CD4-positive, CD25-positive, alpha-beta regulatory T cell (primary cell): ENCODE measurements around the gene L2HGDH. TPM values are rescaled to one million over a fixed set of nuclear protein-coding genes. Genes with fewer than 3 reads are reported as not detected.
A peak's percentile ranks its signal among the peaks of the same experiment; 100 is the strongest.

ENCODE experiments used
- ATAC-seq, 2 donors: fragments of 150-1000 bp; cut with Tn5 transposase; one replicate each; pipeline ENCODE4 v1.10.0; 2021; ENCODE audit warnings: low read depth in 2 of 2, moderate number of reproducible peaks in 2 of 2, moderate library complexity in 1 of 2
- DNase-seq, 3 donors: peaks; one replicate each; pipeline versions ENCODE4 v3.0.0 to v3.0.0-alpha.2; 2012 to 2022; ENCODE audit warnings: mixed read lengths in 1 of 3
- H3K27ac ChIP-seq: one replicate; pipeline ENCODE4 v1.7.0; 2013; ENCODE audit warnings: mild to moderate bottlenecking, low read length; ENCODE audit not compliant: insufficient read depth, poor library complexity, severe bottlenecking
- H3K27me3 ChIP-seq: one replicate; pipeline ENCODE4 v1.7.0; 2013; ENCODE audit warnings: low read length; ENCODE audit not compliant: control insufficient read depth, insufficient read depth
- H3K36me3 ChIP-seq: one replicate; pipeline ENCODE4 v1.7.0; 2013; ENCODE audit warnings: mild to moderate bottlenecking, low read length, moderate library complexity; ENCODE audit not compliant: control insufficient read depth, insufficient read depth
- H3K4me1 ChIP-seq: 2 replicates; pipeline ENCODE4 v1.7.0; 2013; ENCODE audit warnings: mild to moderate bottlenecking, low read length; ENCODE audit not compliant: insufficient read depth, control insufficient read depth, poor library complexity, severe bottlenecking
- H3K4me3 ChIP-seq: one replicate; pipeline ENCODE4 v1.7.0; 2013; ENCODE audit warnings: low read depth, mild to moderate bottlenecking, low read length, moderate library complexity
- H3K9me3 ChIP-seq, 2 experiments: 1 replicate in 1 of 2; 2 replicates in 1 of 2; pipeline ENCODE4 v1.7.0; 2013; ENCODE audit warnings: low read length in 2 of 2, mild to moderate bottlenecking in 1 of 2, moderate library complexity in 1 of 2; ENCODE audit not compliant: control insufficient read depth in 2 of 2
- H3K27ac Mint-ChIP-seq, 3 donors: one replicate each; pipeline ENCODE4 v1.8.0; 2020 to 2022; ENCODE audit warnings: mild to moderate bottlenecking in 3 of 3, mixed read lengths in 3 of 3, moderate library complexity in 2 of 3
- H3K27me3 Mint-ChIP-seq: one replicate; pipeline ENCODE4 v1.8.0; 2022; ENCODE audit warnings: mild to moderate bottlenecking, mixed read lengths
- H3K36me3 Mint-ChIP-seq: one replicate; pipeline ENCODE4 v1.8.0; 2020; ENCODE audit warnings: mixed read lengths
- H3K4me1 Mint-ChIP-seq, 4 donors: one replicate each; pipeline ENCODE4 v1.8.0; 2020 to 2022; ENCODE audit warnings: mixed read lengths in 4 of 4, mild to moderate bottlenecking in 1 of 4
- H3K4me3 Mint-ChIP-seq, 4 donors: one replicate each; pipeline ENCODE4 v1.8.0; 2020 to 2022; ENCODE audit warnings: mild to moderate bottlenecking in 4 of 4, mixed read lengths in 4 of 4, moderate library complexity in 3 of 4
- H3K9me3 Mint-ChIP-seq, 7 donors: one replicate each; pipeline ENCODE4 v1.8.0; 2020 to 2022; ENCODE audit warnings: mixed read lengths in 7 of 7, mild to moderate bottlenecking in 3 of 7, moderate library complexity in 2 of 7
- polyA plus RNA-seq, 4 donors: library from polyadenylated mRNA; unstranded; fragments of 300-500 nt; fragmentation: Illumina TruSeq; gene quantifications; one replicate each; pipeline ENCODE4 v1.2.3, GENCODE V29; 2021
- total RNA-seq: library from RNA; stranded (reverse); gene quantifications from one replicate; pipeline ENCODE4 v1.2.3, GENCODE V29; 2022

Gene L2HGDH
- total and polyA plus RNA-seq, 5 donors from 2014 or later: 2.2 to 3.7 (median 3.2) TPM

- Mint-ChIP-seq H3K4me3 (no peak overlapping the region), H3K4me1 (peaks cover 0 to 2% (median 0%) of the 10 kb centered on the region in 4 donors), H3K27me3 (no peaks in the 10 kb centered on the region), H3K36me3 (peaks cover 18% of the 10 kb centered on the region), H3K9me3 (peaks cover 0 to 4% (median 0%) of the 10 kb centered on the region in 7 donors), H3K27ac (peak overlapping the region in 1 of 3 donors; percentile 0)
- Histone ChIP-seq H3K27ac (no peak overlapping the region), H3K4me3 (no peak overlapping the region), H3K4me1 (no peaks in the 10 kb centered on the region), H3K36me3 (peaks cover 3% of the 10 kb centered on the region), H3K27me3 (no peaks in the 10 kb centered on the region), H3K9me3 (no peaks in the 10 kb centered on the region)
- ATAC-seq: no peak
- no peak for DNase-seq
These were observed 57.8 kb downstream of the L2HGDH start for GRCh38 chr14:50254248-50254647.

- Histone ChIP-seq H3K27me3 (no peaks in the 10 kb centered on the region), H3K36me3 (peaks cover 3% of the 10 kb centered on the region), H3K27ac (no peak overlapping the region), H3K9me3 (no peaks in the 10 kb centered on the region), H3K4me3 (no peak overlapping the region), H3K4me1 (no peaks in the 10 kb centered on the region)
- Mint-ChIP-seq H3K27ac (peak overlapping the region in 1 of 3 donors; percentile 56), H3K4me3 (no peak overlapping the region), H3K27me3 (no peaks in the 10 kb centered on the region), H3K36me3 (peaks cover 23% of the 10 kb centered on the region), H3K4me1 (peaks cover 0 to 4% (median 1%) of the 10 kb centered on the region in 4 donors), H3K9me3 (peaks cover 0 to 4% (median 0%) of the 10 kb centered on the region in 7 donors)
- ATAC-seq (no peak), DNase-seq (no peak)
These were observed 62.8 kb downstream of the L2HGDH start for GRCh38 chr14:50249136-50249775.

- H3K4me1 ChIP-seq: no peaks in the 10 kb centered on the region
- DNase-seq: no peak
- no peaks in the 10 kb centered on the region for H3K27me3 ChIP-seq
- ATAC-seq: no peak
- H3K4me3 Mint-ChIP-seq: no peak overlapping the region
- no peak overlapping the region for H3K4me3 ChIP-seq
- H3K9me3 ChIP-seq: no peaks in the 10 kb centered on the region
- H3K4me1 Mint-ChIP-seq: peaks cover 0 to 4% (median 1%) of the 10 kb centered on the region in 4 donors
- peaks cover 11% of the 10 kb centered on the region for H3K36me3 Mint-ChIP-seq
- H3K27me3 Mint-ChIP-seq: no peaks in the 10 kb centered on the region
- no peak overlapping the region for H3K27ac ChIP-seq
- H3K9me3 Mint-ChIP-seq: peaks cover 0 to 1% (median 0%) of the 10 kb centered on the region in 7 donors
- no peaks in the 10 kb centered on the region for H3K36me3 ChIP-seq
- H3K27ac Mint-ChIP-seq: no peak overlapping the region
These were observed 64.8 kb downstream of the L2HGDH start for GRCh38 chr14:50247245-50247644.

GRCh38 chr14:50242566-50243310, 69.3 kb downstream of the L2HGDH start:
- Histone ChIP-seq H3K27me3 (no peaks in the 10 kb centered on the region), H3K36me3 (no peaks in the 10 kb centered on the region), H3K4me1 (no peaks in the 10 kb centered on the region), H3K4me3 (no peak overlapping the region), H3K27ac (no peak overlapping the region), H3K9me3 (no peaks in the 10 kb centered on the region)
- H3K27ac Mint-ChIP-seq: peak overlapping the region in 1 of 3 donors; percentile 52
- H3K4me1 Mint-ChIP-seq: no peaks in the 10 kb centered on the region
- ATAC-seq (no peak), DNase-seq (no peak)
- H3K9me3 Mint-ChIP-seq: no peaks in the 10 kb centered on the region
- peaks cover 4% of the 10 kb centered on the region for H3K27me3 Mint-ChIP-seq
- H3K36me3 Mint-ChIP-seq: peaks cover 5% of the 10 kb centered on the region
- H3K4me3 Mint-ChIP-seq: peak overlapping the region in 1 of 4 donors; percentile 15

- DNase-seq: no peak
These were observed 69.9 kb downstream of the L2HGDH start for GRCh38 chr14:50242096-50242495.

GRCh38 chr14:50237427-50237826, 74.6 kb downstream of the L2HGDH start:
- Histone ChIP-seq H3K27ac (no peak overlapping the region), H3K4me1 (peaks cover 5% of the 10 kb centered on the region), H3K36me3 (no peaks in the 10 kb centered on the region), H3K4me3 (no peak overlapping the region), H3K27me3 (peaks cover 12% of the 10 kb centered on the region), H3K9me3 (peaks cover 0 to 3% of the 10 kb centered on the region in 2 experiments)
- H3K27ac Mint-ChIP-seq: peak overlapping the region in 1 of 3 donors; percentile 2
- peaks cover 10 to 15% (median 13%) of the 10 kb centered on the region in 4 donors for H3K4me1 Mint-ChIP-seq
- DNase-seq (no peak), ATAC-seq (no peak)
- peak overlapping the region in 1 of 4 donors; percentile 12 for H3K4me3 Mint-ChIP-seq
- H3K36me3 Mint-ChIP-seq: peaks cover 3% of the 10 kb centered on the region
- peaks cover 27% of the 10 kb centered on the region for H3K27me3 Mint-ChIP-seq
- peaks cover 0 to 4% (median 0%) of the 10 kb centered on the region in 7 donors for H3K9me3 Mint-ChIP-seq

More at GRCh38 chr14:50242096-50242495, 69.9 kb downstream of the L2HGDH start:
- H3K27ac Mint-ChIP-seq: peak overlapping the region in 1 of 3 donors; percentile 52
- H3K36me3 Mint-ChIP-seq: peaks cover 8% of the 10 kb centered on the region
- no peaks in the 10 kb centered on the region for H3K27me3 ChIP-seq
- no peaks in the 10 kb centered on the region for H3K9me3 ChIP-seq
- no peak overlapping the region for H3K4me3 Mint-ChIP-seq
- H3K36me3 ChIP-seq: no peaks in the 10 kb centered on the region
- H3K9me3 Mint-ChIP-seq: no peaks in the 10 kb centered on the region
- H3K27ac ChIP-seq: no peak overlapping the region
- peaks cover 4% of the 10 kb centered on the region for H3K27me3 Mint-ChIP-seq
- ATAC-seq: no peak
- no peaks in the 10 kb centered on the region for H3K4me1 ChIP-seq
- no peak overlapping the region for H3K4me3 ChIP-seq
- no peaks in the 10 kb centered on the region for H3K4me1 Mint-ChIP-seq

- DNase-seq (peak in 2 of 3 donors; percentile 38 to 71), ATAC-seq (no peak)
- peaks cover 20% of the 10 kb centered on the region for H3K4me1 ChIP-seq
- no peaks in the 10 kb centered on the region for H3K36me3 ChIP-seq
- peaks cover 43% of the 10 kb centered on the region for H3K27me3 Mint-ChIP-seq
- peak overlapping the region in 1 of 3 donors; percentile 46 for H3K27ac Mint-ChIP-seq
- H3K4me1 Mint-ChIP-seq: peaks cover 22 to 36% (median 29%) of the 10 kb centered on the region in 4 donors
- H3K27me3 ChIP-seq: peaks cover 12% of the 10 kb centered on the region
- H3K9me3 ChIP-seq: peaks cover 0 to 3% of the 10 kb centered on the region in 2 experiments
- no peak overlapping the region for H3K27ac ChIP-seq
- H3K4me3 ChIP-seq: peak overlapping the region; percentile 57
- peaks cover 4% of the 10 kb centered on the region for H3K36me3 Mint-ChIP-seq
- H3K4me3 Mint-ChIP-seq: peak overlapping the region; percentile 76 to 94 (median 84)
- peaks cover 0 to 4% (median 0%) of the 10 kb centered on the region in 7 donors for H3K9me3 Mint-ChIP-seq
These were observed 78.1 kb downstream of the L2HGDH start for GRCh38 chr14:50233951-50234250.
